Pancreas (tissue), 10 donors: ENCODE results near the gene ZNF850. TPM values are rescaled to one million over a fixed set of nuclear protein-coding genes. Genes with fewer than 3 reads are reported as not detected.

Experiments
- ATAC-seq, 4 donors: fragments of 200-7000 bp; cut with Tn5 transposase; one replicate each; pipeline versions ENCODE4 v1.8.0 to v1.9.1; 2020; ENCODE audit warnings: mild to moderate bottlenecking in 4 of 4, moderate library complexity in 4 of 4
- DNase-seq, 6 donors: peaks; one replicate each; pipeline ENCODE4 v3.0.0-alpha.2; 2020
- FAIRE-seq: peaks from 2 replicates; lab custom pipeline; 2012; peaks lifted over from hg19 to GRCh38; lab: Jason Lieb, UNC
- H3K27ac ChIP-seq, 4 donors: fragments of 200-600 bp; sonication (generic); 1 replicate in 3 of 4; 2 replicates in 1 of 4; pipeline versions ENCODE4 v1.5.0 to v1.8.0; 2020
- H3K27me3 ChIP-seq, 4 donors: fragments of 200-600 bp; one replicate each; pipeline ENCODE4 v1.8.0; 2021
- H3K36me3 ChIP-seq, 3 donors: fragments of 200-600 bp; sonication (generic) in 1 of 3; one replicate each; pipeline versions ENCODE4 v1.5.0 to v1.8.0; 2020 to 2021
- H3K4me1 ChIP-seq, 3 donors: fragments of 200-600 bp; one replicate each; pipeline ENCODE4 v1.8.0; 2021
- H3K4me3 ChIP-seq, 4 donors: fragments of 200-600 bp; sonication (generic) in 2 of 4; one replicate each; pipeline versions ENCODE4 v1.5.0 to v1.8.0; 2020 to 2021
- H3K9me3 ChIP-seq, 4 donors: fragments of 200-600 bp; one replicate each; pipeline ENCODE4 v1.8.0; 2021
- WGBS, 2 donors: extraction: QIAGEN DNeasy Blood & Tissue Kit; methylation state at CpG; one replicate each; pipeline ENCODE4 v1.1.7; 2013; 5-methylcytosine and 5-hydroxymethylcytosine counted together
- intact Hi-C, 3 donors: fragments of 100-400 bp; cut with DNase I; formaldehyde crosslinking; loops; one replicate each; pipeline versions ENCODE4 v1.11.1 to v1.14.2; 2022
- polyA plus RNA-seq, 2 donors: library from polyadenylated mRNA; stranded (reverse); fragments of 200-250 nt; gene quantifications; one replicate each; pipeline ENCODE4 v1.2.3, GENCODE V29; 2013
- total RNA-seq, 6 donors: library from RNA; stranded (reverse); fragmentation: NEBNext Ultra II Directional in 4 of 6; extraction: Animal tissue kit (Norgen Biotek cat#: 25700) in 4 of 6; gene quantifications; one replicate each; pipeline versions ENCODE4 v1.2.1 to v1.2.4, GENCODE V29; 2021 to 2023
- TF ChIP-seq, protein P1 (sequence below), 4 donors: fragments of 200-600 bp; sonication (generic) in 3 of 4; IDR thresholded peaks; one replicate each; pipeline versions ENCODE4 v1.5.0 to v1.8.0; 2021; ENCODE audit warnings: antibody characterized with exemption in 4 of 4
- donor health status: healthy with polysubstance abuse.
- donor health status: DM: no; HTN: no; CAD: no; lungs with moderate emphysema.
- donor health status: DM: no; HTN: no; CAD: no.
- donor health status: control.
- donor health status: control.
- donor health status: Bipolar disorder and iron deficiency.
- donor health status: DM: yes; HTN: yes; CAD: no.
- donor health status: DM: no; HTN: no; CAD: no.
- donor health status: DM: no; HTN: no; CAD: no.
- donor health status: DM: yes; HTN: yes; CAD: no.

Gene ZNF850
- total and polyA plus RNA-seq, 8 donors: 0.34 to 2.4 (median 1.4) TPM

GRCh38 chr19:36709423-36709822 lies 63.2 kb downstream of the ZNF850 start:
- Histone ChIP-seq H3K27ac (no peak overlapping the region), H3K9me3 (peaks cover 0 to 20% (median 6%) of the 10 kb centered on the region in 4 donors), H3K27me3 (no peaks in the 10 kb centered on the region), H3K36me3 (peaks cover 16 to 29% (median 20%) of the 10 kb centered on the region in 3 donors), H3K4me3 (no peak overlapping the region), H3K4me1 (no peaks in the 10 kb centered on the region)
- no peak for ATAC-seq
- no peak for FAIRE-seq
- no peak for DNase-seq
- intact Hi-C loops: no loop called here
- TF ChIP-seq, protein P1, sequence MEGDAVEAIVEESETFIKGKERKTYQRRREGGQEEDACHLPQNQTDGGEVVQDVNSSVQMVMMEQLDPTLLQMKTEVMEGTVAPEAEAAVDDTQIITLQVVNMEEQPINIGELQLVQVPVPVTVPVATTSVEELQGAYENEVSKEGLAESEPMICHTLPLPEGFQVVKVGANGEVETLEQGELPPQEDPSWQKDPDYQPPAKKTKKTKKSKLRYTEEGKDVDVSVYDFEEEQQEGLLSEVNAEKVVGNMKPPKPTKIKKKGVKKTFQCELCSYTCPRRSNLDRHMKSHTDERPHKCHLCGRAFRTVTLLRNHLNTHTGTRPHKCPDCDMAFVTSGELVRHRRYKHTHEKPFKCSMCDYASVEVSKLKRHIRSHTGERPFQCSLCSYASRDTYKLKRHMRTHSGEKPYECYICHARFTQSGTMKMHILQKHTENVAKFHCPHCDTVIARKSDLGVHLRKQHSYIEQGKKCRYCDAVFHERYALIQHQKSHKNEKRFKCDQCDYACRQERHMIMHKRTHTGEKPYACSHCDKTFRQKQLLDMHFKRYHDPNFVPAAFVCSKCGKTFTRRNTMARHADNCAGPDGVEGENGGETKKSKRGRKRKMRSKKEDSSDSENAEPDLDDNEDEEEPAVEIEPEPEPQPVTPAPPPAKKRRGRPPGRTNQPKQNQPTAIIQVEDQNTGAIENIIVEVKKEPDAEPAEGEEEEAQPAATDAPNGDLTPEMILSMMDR (IDR thresholded peaks at IDR 0.05): no peak
- 86 to 92% methylated on average over 2 of the region's 2 CpGs for WGBS, 2 donors

DNA sequence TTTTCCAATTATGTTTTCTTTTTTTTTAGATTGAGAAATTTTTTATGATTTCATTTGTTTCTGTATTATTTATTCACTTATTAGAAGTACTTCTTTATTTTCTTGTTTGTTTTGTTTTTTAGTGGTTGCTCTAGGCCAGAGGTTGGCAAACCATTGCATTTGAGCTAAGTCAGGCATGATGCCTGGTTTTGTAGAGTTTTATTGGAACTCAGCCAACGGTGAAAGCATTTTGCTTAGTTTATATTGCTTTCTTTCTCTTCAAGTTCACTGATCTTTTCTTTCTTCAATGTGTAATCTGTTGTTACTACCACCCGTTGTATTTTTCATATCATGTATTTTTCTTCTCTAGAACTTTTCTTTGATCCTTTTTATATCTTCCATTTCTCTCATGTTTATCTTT lies 65.5 kb downstream of the ZNF850 start:
- Histone ChIP-seq H3K36me3 (peaks cover 0 to 7% (median 2%) of the 10 kb centered on the region in 3 donors), H3K4me3 (no peak overlapping the region), H3K4me1 (no peaks in the 10 kb centered on the region), H3K27me3 (no peaks in the 10 kb centered on the region), H3K27ac (no peak overlapping the region), H3K9me3 (peaks cover 0 to 12% (median 5%) of the 10 kb centered on the region in 4 donors)
- no peak for ATAC-seq
- FAIRE-seq: no peak
- intact Hi-C loops: no loop called here
- DNase-seq: no peak
- 90 to 91% methylated on average over 2 of the region's 2 CpGs for WGBS, 2 donors
- TF ChIP-seq, protein P1 (IDR thresholded peaks at IDR 0.05): no peak

DNA sequence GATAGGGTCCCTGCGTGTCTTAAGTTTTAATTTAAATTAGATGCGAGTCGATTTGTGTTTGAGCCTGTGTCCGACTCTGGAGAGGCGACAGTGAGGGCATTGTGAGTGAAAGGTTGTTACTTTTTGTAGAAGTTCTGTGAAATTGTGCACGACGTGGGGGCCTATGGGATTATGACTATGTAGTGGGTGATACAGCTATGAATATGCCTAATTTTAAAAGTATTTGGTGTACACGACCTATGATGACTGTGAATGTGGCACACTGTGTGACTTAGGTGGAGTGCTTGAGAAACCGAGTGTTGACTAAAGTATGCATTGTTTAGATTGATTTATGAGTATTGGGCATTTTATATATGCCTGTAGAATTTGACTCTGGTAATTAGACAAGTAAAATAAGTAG lies 84.5 kb downstream of the ZNF850 start:
- peaks cover 0 to 8% (median 3%) of the 10 kb centered on the region in 3 donors for H3K4me1 ChIP-seq
- ATAC-seq: no peak
- TF ChIP-seq, protein P1 (IDR thresholded peaks at IDR 0.05): no peak
- 3% methylated on average over 9 of the region's 9 CpGs for WGBS, 2 donors
- FAIRE-seq: no peak
- H3K9me3 ChIP-seq: no peaks in the 10 kb centered on the region
- no peaks in the 10 kb centered on the region for H3K27me3 ChIP-seq
- H3K4me3 ChIP-seq: peak overlapping the region; percentile 73 to 89 (median 80)
- no peak for DNase-seq
- intact Hi-C loops: no loop called here
- peaks cover 0 to 21% (median 0%) of the 10 kb centered on the region in 3 donors for H3K36me3 ChIP-seq
- H3K27ac ChIP-seq: peak overlapping the region in 3 of 4 donors; percentile 44 to 63 (median 57)

DNA sequence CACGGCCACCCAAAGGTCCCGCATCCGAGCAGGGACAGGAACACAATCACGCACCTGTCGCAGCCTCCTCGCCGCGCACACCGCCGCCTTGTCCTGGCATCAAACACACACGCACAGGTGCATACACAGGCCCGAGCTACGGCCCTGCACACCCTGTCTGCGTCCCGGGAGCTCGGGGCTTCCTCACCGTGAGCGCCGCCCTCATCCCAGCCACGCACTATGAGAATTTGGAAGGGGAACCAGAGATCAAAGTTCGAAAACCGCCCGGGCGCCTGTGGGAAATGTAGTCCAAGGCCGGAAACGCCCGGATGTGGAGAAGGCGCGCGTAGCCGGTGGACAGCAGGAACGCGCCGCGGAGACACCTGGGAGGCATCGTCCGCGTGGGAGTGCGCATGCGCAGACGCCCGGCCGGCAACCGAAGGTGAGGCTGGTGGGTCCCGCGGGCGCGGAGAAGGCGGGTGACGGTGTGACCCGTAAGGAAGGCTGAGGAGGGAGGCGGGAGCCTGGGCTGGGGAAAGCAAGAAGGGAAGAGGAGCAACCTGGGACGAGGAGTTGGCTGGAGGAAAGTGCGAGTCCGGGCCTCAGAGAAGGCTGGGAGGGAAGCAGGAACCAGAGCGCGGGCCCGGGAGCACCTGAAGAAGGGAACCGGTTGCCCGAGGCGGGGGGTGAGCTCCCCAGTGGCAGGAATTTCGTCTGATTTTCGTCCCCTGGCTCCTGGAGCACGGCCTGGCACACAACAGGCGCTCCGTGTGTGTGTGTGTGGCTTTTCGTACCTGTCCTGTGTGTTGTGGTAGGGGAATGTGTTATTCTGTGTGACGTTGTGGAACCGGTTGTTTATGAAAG lies 85.2 kb downstream of the ZNF850 start, which contains the start of gene ZNF567:
Gene ZNF567 (plus strand): TSS at position 399 of the 843 bp plus-strand sequence. CDS start 7,256 bp downstream, outside the sequence.
- ATAC-seq: peak; percentile 98 to 99 (median 99)
- Histone ChIP-seq H3K27me3 (no peaks in the 10 kb centered on the region), H3K4me1 (peaks cover 0 to 8% (median 3%) of the 10 kb centered on the region in 3 donors), H3K4me3 (peak within 1 kb of the TSS; percentile 73 to 89 (median 80)), H3K27ac (peak within 1 kb of the TSS; percentile 44 to 63 (median 54)), H3K9me3 (no peaks in the 10 kb centered on the region), H3K36me3 (peaks cover 0 to 15% (median 0%) of the 10 kb centered on the region in 3 donors)
- DNase-seq: peak; percentile 97 to 100 (median 98)
- 0% methylated on average over 69 of the region's 69 CpGs for WGBS, 2 donors
- TF ChIP-seq, protein P1 (IDR thresholded peaks at IDR 0.05): no peak
- intact Hi-C loops: no loop called here
- FAIRE-seq: peak; percentile 93
